ENCODE results near the gene ZBTB20.
A peak's percentile ranks its signal among the peaks of the same experiment; 100 is the strongest.

ZBTB20 gene

DNA sequence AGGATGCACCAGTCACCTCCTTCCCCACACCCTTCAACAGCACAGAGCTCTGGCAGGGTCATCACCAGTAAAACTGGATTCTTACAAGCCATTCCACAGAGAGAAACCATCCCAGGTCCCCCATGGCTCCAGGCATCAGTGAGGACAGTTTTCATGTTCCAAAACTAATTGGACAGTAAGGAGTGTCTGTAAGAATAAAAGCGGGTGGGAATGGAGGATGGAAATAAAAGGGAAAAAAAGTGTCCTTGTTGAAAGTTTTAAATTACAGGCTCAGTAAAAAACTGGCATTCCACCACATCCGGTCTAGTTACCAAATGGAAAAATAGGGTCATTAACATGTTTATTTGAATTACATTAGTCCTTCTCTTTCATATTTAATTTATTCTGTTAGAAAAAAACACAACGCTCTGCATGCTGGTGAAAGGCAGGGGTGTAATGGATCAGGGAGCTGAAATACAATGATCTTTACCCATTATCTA, 735.9 kb downstream of the ZBTB20 start:
- DNase-seq (ENCODE audit: low read depth, low spot score) = no peak

DNA sequence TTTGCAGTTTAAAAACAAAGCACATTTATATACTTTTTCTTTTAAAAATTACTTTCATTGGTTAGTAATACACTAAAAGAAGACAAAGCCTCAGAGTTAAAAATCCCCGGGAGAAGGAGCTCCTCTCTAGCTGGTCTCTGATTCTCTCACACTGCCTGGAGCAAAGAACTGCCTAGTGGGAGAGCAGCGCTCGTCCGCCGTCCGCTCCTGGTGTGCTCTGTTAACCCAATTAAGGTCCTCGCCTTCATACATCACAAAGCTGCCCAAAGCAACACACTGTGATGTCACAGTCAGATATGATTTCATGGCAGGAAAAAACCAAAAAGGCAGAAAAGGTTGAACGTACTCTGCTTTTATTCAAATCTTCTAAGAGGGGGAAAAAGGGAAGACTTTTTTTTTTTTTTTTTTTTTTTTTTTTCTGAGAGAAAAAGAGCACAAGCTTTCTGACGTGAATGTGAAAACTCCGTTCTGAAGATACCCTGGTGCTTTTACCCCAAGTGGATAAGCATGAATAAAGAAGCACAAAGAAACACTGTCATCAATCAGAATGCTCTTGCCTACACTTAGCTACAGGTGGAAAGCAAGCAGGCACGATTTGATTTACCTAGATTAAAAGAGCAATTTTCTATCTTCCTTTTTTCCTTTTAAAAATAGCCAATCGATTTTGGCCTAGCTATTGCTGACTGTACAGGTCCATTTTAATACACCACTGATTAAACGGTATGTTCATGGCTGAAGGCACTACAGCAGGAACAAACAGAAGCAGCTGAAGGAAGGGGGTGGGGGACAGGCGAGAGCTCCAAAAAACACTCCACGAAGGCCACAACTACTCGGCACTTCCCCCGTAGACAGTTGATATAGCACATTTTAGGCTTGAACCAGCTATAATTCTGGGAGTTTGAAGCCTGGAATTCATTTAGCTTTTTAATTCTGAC, 738.1 kb downstream of the ZBTB20 start:
- DNase-seq (ENCODE audit: low read depth, low spot score) = no peak

DNA sequence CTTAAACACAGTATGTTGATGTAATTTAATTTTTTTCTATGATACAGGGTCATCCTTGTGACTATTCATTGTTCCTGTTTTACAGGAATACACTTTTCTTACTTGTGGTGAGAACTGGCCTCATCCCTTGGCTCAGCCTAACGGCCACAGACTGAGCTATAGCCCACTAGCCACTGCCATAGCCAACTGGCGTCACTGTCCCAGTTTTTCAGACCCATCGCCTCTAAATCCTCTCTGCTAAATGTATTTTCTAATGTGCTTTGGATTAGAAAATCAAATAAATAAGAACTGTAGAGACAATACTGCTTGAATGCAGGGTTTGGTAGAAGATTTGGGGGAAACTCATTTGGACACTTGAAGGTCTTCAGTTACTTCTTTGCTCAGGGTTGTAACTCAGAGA, 740.2 kb downstream of the ZBTB20 start:
- no peak for DNase-seq (ENCODE audit: low read depth, low spot score)

DNA sequence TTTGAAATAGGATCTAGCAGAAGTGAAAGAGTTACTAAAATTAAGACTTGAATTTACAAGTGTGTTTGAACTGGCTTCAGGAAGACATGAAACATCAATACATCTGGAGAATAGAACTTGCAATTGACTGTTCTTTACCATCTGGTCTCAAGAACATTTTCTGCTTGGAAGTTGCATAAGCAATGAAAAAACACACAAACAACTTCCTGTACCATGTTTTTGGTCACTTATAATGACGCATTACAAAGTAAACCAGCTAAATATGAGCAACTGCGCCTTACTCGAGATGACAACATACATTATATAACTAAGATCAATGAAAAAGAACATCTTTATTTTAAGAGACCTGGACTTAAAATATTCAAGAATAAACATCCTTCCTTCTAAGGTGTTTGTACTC, 740.8 kb downstream of the ZBTB20 start:
- no peak for DNase-seq (ENCODE audit: low read depth, low spot score)

DNA sequence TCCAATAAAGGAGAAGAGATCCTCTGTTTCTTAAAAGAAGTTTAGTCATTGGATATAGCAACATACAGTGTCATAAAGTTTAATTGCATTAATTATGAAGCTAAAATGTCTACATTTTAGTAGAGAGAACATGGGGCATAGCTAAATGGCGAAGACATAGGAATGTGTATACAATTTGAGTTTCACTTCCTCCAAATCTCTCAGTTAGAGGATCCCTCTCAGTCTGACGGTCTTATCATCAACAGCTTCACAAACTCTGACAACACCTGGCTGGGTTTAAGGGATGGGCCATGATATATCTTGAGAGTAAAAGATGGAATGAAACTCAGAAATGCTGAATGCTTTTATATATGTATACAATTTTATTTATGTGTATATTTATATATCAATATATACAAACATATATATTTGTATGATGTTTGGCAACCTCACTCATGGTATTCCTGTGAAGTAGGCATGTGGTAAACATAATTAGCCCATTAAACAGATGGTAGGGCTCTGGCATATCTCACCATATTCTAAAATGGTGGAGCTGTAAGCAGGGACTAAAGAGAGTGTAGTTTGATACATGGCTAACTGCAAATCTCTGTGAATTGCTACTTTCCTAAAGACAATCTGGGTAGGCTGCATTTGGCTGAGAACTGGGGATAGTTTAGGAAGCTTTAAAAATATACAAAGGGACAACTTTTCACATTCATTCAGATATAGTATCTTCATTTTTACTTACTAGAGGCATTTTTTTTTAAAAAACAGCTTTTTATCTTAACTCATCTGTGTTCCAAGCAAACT, 741.7 kb downstream of the ZBTB20 start:
- DNase-seq (ENCODE audit: low read depth, low spot score) = no peak

DNA sequence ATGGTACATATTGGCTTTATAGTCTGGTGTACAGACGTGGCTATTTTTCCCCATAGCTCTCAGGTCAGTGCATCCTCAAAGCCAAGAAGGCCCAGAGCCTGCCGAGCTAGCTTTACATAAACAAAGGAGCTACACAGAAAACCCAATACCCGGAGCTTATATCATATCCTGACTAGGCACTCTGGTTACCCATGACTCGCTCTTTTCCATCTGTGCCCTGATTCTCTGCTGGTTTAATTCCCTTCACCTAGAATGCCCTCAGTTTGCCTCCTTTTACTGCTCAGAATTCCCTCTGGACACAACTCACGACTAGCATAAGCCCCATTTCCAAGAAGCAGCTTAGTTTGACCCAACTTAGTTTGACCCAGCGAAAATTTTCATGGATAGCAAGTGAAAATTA, 742.5 kb downstream of the ZBTB20 start:
- DNase-seq (ENCODE audit: low read depth, low spot score) = no peak

DNA sequence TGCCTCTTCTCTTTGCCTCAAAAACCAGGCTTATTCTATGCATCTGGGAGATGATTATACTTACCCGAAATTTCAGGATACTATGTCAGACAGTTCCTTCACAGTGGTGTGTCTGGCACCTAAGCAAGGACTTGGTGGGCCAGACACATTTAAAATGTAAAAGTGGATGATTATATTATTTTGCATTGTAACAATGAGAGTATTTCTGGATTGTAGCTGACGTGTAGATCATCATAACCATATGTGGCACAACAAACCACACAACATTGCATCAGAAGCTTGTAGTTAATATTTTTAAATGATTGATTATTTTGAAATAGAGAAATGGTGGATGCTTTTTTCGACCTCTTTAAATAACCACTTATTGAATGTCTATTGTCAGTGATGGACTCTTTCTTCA, 744.2 kb downstream of the ZBTB20 start:
- DNase-seq (ENCODE audit: low read depth, low spot score) = no peak

DNA sequence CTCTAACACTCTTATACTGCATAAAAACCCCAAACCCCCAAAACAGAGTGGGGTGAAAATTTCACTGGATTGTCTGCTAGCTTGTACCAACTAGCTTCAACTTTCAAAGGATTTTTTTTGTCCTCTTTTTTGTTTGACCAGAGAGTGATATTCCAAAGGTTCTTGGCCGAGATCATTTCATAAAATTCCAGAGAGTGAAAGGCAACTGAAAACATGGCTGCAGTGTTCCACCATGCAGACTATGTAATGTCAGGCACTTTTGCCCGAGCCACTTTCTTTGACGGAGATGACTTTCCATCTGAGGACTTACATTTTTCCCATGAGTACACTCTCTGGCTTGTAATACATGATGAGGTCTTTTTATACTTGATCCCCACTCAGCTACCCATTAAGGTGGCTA, 745.7 kb downstream of the ZBTB20 start:
- DNase-seq (ENCODE audit: low read depth, low spot score) = no peak

DNA sequence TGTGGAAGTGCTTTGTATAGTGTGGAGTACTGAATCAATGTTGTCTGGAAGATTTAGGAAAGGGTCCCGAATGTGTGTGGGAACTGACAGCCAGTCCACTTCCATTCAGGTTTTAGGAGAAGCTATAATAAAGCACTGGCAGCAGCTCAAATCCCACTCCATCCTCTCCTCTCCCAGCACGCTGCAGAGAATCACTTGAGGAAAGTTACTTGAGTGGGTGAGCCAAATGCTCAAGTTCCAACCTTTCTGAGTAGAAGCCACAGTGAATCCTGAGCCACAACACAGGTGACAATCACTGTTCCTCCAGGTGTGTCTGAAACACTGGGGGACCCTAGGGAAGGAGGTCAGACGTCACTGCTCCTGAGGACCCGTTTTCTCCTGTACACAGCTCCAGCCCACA, 746.7 kb downstream of the ZBTB20 start:
- no peak for DNase-seq (ENCODE audit: low read depth, low spot score)

DNA sequence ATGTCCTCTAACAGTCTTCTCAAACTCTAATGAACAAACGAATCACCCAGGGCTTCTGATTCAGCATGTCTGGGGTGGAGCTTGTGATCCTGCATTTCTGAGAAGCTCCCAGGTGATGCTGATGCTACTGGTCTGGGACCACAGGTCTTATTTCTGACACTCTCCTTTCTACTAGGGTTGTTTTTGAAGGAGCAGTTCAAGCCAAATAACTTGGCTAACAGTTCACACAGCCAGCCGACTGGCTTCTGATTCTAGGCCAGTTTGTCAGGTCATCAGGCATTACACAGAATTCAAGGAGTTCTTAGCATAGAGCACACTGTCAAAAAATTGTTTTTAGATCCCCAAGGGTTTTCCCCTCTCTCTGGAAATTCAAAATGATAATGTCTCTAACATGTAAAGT, 752.5 kb downstream of the ZBTB20 start:
- DNase-seq (ENCODE audit: low read depth, low spot score) = no peak

DNA sequence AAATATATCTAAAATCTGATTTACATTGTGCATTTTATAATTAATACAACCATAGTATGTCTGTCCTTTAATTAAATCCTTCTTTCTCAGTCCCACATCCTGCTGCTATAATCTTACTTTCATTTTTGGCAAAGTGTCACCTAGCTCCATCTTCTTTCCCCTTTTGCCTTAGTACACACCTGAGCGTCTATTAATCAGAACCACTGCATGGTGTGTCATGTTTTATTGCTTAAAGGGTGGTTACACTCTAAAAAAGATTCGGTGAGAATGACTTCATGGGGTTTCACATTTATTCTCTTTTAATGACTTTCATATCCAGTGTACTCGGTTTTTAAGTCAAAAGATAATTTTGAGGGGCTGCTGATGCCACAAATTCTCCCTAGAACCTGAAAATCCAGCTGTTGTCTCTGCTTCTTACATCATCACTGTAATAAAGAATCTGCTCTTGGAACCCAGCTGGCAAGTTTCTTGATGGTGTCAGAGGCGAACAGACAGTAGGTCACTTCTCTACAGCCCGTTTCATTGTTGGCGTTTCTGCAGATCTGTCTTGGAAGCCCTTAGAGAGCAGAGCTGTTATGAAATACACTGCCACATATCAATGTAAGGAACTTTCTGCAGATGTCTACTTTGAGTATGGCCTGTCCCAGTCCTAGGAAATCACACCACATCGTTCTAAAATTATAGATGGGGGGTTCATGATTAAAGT, 753.6 kb downstream of the ZBTB20 start:
- no peak for DNase-seq (ENCODE audit: low read depth, low spot score)

DNA sequence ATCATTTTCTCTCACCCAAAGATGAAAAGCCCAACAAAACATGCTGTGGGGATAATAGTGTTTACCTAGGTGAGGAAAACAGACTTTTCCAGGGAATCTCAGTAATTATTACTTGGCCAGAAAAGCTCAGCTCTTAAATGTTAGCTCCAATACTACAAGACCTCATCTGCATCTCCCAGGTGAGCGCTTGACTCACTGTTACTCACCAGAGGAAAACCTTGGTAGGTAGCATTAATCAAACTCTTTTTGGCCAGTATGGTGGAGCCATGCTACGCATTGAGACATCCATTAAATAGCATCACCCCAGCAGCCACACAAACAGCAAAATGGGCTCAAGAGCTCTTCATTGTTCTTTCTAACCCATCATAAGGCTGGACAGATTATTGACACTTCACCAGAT, 754.3 kb downstream of the ZBTB20 start:
- DNase-seq (ENCODE audit: low read depth, low spot score) = no peak

DNA sequence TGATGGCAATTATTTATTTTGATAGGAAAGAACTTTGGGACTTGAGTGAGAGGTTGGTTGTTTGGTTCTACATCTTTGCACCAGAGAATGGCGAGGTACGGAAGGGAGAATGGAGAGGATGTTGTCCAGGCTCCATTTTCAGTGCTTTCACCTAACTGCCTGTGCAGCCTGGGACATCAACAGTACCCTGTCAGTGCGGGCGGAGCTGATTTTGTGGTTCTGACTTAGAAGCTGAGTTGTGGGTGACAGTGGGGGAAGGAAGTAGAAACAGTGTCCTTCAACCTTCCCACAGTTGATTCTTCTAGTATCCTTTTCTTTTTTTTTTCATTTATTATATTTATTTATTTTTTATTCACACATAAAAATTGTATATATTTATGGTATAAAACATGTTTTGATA, 757.9 kb downstream of the ZBTB20 start:
- no peak for DNase-seq (ENCODE audit: low read depth, low spot score)

DNA sequence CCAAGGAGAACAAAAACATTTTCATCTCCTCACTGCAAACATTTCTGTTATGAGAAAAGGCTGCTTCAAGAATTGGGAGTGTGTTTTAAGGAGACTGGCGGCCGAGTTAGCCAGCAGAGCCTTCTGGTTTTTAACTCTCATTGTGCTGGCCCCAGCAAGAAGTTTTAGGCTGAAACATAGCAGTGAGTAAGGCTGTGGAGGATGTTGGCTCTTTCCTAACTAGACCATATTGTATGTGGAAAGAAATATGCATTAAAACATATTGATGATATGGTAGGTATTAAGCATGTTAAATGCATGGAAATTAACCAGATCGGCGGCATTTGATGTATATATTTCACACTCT, 762.6 kb downstream of the ZBTB20 start:
- DNase-seq (ENCODE audit: low read depth, low spot score) = no peak

DNA sequence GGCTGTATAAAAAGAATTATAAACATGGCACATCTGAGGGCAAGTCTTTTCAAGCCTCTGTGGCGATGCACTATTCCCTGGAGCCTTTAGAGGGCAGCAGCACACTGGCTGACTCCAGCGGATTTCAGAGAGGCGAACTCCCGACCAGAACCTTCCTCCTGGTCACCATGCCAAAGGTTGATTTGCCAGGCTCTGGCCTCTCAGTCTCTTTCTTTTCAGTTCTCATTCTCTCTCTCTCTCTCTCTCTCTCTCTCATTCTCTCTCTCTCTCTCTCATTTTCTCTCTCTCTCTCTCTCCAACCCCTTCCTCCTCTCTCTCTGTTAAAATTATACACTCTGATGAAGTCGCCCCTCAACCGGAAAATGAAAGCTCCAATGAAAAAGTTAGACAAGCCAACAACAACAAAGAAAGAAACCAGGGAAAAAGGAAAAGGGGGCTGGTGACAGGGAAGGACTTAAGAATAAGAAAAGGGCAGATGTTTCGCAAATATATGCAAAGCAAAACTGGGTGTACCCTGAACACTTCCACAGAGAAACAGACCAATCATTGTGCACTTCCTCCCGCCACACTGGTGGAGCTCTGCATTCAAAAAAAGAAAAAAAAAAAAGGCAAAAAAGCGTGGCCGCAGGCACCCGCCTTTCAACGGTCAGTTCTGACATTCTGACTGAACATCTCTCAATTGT, 763.1 kb downstream of the ZBTB20 start:
- no peak for DNase-seq (ENCODE audit: low read depth, low spot score)

DNA sequence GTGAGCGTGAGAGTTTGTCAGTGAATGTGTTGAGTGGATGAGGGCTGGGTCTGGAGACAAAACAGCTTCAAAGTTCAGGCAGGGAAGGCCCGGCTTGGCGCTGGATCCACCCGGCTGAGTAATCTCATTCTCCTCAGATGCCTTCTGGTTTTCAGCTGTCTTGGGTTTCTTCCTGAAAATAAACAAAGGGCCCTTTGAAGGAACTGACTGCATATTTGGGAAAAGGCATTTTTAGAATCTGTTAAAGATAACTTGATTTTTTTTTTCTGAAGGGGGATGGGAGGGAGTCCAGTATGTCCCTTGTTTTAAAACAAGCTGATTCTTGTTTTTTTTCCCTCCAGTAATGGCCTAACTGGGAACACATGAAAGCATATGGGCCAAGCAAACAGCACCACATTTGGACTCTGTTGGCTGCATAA, 766.8 kb downstream of the ZBTB20 start:
- DNase-seq (ENCODE audit: low read depth, low spot score) = peak; percentile 46

DNA sequence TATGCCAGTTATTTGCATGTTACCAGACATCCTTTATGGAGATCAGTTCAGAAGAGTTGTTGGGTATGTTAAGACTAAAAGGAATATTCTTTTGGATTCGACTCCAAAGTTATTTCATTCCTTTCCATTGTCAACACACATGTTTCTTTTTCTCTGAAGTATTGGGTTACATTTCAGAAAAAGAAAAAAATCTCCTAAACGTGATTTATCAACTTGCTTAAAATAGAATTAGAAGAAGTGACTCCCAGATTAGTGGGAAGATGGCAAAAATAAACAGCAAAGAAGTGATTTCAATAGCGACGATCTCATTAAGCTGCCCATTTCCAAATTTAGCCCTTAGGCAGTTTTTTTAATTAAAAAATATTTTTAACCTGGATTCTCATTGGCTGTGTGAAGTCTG, 767.8 kb downstream of the ZBTB20 start:
- DNase-seq (ENCODE audit: low read depth, low spot score) = no peak

DNA sequence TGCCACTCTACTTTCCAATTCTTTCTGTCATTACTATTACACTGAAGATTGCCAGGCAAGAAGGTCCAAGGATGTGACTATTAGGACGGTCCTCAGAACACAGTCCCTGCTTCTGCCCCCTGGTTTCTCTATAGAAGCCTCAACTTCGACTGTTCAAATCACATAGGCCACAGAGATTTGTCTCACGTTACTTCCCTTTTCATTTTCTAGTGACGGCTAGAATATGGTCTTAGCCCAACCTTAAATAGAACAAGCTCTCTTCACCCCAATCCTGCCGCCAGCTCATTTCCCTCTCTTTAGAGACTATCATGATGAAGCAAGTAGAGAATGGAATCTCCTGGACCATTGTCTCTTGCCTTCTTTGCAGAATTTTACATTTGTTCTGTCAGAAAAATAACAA, 768.3 kb downstream of the ZBTB20 start:
- no peak for DNase-seq (ENCODE audit: low read depth, low spot score)

DNA sequence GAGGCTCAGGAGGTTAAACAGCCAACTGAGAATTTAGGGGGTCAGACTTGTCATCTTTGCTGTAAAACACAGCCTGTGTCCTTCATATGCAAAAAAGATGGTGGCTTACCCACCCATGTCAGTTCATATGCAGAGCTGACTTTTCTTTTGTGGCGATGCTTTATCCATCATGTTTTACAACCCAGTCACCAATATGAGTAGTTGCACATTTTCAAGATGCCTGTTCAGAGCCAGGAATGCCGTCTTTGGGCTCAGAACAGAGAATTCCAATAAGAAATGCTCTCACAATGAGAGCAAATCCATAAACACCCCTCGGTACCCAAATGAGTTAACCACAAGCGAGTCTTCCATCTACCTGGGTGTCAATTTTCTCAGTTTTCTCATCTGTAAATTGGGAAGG, 769.7 kb downstream of the ZBTB20 start:
- DNase-seq (ENCODE audit: low read depth, low spot score) = no peak

DNA sequence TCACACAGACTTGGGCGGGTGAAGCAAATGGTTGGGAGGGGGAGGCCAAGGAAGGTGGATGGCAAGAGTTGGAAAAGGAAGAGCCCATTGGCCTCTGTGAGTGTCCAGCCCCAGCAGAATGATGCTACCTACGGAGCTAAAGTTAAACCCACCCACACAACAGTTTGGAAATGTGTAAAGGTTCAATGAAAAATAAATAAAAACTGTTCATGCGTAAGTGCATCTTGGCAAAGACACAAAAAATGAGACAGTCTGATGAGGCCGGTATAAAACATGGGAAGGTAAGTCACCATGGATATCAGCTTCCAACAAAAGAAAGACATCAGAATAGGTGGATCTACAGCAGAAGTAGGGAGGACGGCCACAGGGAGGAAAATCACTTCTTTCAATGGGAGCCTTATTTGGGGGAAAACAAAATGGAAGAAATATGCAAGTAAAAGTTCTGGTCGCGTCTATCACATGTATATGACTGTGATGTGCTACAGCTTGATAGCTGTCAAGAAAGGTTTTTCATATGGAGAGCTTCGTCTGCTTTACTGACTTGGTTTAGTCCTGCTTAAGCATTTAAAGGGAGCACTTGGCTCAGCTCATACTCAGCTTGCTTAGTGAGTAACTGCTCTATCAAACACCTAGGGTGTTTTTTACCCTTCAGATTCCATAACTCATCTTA, 770.4 kb downstream of the ZBTB20 start:
- DNase-seq (ENCODE audit: low read depth, low spot score) = no peak
